Activated CD8-positive, alpha-beta memory T cell treated with anti-CD3 and anti-CD28 coated beads for 4 hours (primary cell): ENCODE data around the gene GCGR.
A peak's percentile ranks its signal among the peaks of the same experiment; 100 is the strongest.

Experiments
- DNase-seq, 2 donors: peaks; one replicate each; pipeline ENCODE4 v3.0.0-alpha.2; 2020; ENCODE audit warnings: low read depth in 2 of 2

Gene GCGR

GRCh38 chr17:81846743-81847689 is 43.1 kb downstream of the GCGR start:
- no peak for DNase-seq

- DNase-seq: no peak
Measured at GRCh38 chr17:81849457-81849856, 45.5 kb downstream of the GCGR start.

GRCh38 chr17:81851423-81851822 is 47.5 kb downstream of the GCGR start:
- DNase-seq: no peak

- no peak for DNase-seq
Measured at GRCh38 chr17:81852237-81852636, 48.3 kb downstream of the GCGR start.

- no peak for DNase-seq
Measured at GRCh38 chr17:81854974-81855774, 51.2 kb downstream of the GCGR start.

GRCh38 chr17:81858170-81858966 is 54.4 kb downstream of the GCGR start:
- no peak for DNase-seq

- no peak for DNase-seq
Measured at GRCh38 chr17:81858967-81859905, 55.3 kb downstream of the GCGR start.

- DNase-seq: peak in 1 of 2 donors; percentile 93
Measured at GRCh38 chr17:81859906-81860755, 56.2 kb downstream of the GCGR start, which contains the start of gene P4HB. TSS of gene P4HB (minus strand) at chr17:81860535. CDS start at chr17:81860471, 64 bp downstream.

GRCh38 chr17:81860756-81861568 is 57.0 kb downstream of the GCGR start:
- DNase-seq: peak; percentile 97 to 99

- no peak for DNase-seq
Measured at GRCh38 chr17:81863123-81863675, 59.2 kb downstream of the GCGR start.
